ENCODE results near the gene NFKBIE. TPM values are rescaled to one million over a fixed set of nuclear protein-coding genes. Genes with fewer than 3 reads are reported as not detected.

The NFKBIE gene
- total and polyA plus RNA-seq, 9 of the 15 experiments (the other 6 are each of a cell fraction or from before 2014, with no cell fraction given), result 2.1 to 16.4 (median 11.7) TPM

DNA sequence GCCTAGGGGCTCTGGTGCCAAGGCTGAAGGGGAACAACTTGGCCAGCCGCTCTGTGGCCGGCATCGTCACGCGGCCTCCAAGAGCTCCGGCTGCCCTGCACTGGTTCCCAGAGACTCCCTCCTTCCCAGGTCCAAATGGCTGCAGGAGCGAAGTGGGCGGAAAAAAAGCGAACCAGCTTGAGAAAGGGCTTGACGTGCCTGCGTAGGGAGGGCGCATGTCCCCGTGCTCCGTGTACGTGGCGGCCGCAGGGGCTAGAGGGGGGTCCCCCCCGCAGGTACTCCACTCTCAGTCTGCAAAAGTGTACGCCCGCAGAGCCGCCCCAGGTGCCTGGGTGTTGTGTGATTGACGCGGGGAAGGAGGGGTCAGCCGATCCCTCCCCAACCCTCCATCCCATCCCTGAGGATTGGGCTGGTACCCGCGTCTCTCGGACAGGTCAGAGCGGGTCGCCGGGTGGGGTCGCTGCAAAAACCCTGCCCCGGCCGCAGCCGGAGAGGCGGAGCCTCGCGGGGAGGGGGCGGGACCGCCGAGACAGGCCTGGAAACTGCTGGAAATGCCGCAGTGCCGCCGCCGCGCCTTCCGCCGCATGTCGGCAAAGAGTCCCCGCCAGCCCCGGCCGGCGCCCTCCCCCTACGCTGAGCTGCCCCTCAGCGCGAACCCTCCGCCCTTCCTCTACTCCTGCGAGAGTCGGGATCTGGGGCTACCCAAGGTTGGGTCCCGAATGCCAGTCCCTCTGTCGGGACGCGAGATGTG lies 19.3 kb downstream of the NFKBIE start (continued):
- no peak for TF ChIP-seq JUNB (CRISPR knock-in tag; conservative IDR thresholded peaks at IDR 0.05)
- TF ChIP-seq, protein P1, sequence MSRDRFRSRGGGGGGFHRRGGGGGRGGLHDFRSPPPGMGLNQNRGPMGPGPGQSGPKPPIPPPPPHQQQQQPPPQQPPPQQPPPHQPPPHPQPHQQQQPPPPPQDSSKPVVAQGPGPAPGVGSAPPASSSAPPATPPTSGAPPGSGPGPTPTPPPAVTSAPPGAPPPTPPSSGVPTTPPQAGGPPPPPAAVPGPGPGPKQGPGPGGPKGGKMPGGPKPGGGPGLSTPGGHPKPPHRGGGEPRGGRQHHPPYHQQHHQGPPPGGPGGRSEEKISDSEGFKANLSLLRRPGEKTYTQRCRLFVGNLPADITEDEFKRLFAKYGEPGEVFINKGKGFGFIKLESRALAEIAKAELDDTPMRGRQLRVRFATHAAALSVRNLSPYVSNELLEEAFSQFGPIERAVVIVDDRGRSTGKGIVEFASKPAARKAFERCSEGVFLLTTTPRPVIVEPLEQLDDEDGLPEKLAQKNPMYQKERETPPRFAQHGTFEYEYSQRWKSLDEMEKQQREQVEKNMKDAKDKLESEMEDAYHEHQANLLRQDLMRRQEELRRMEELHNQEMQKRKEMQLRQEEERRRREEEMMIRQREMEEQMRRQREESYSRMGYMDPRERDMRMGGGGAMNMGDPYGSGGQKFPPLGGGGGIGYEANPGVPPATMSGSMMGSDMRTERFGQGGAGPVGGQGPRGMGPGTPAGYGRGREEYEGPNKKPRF (IDR thresholded peaks at IDR 0.05; ENCODE audit: low read depth, low read length), result no peak
- TF ChIP-seq EGR1 (conservative IDR thresholded peaks at IDR 0.05), result no peak
- TF ChIP-seq MXI1 (IDR thresholded peaks at IDR 0.05; ENCODE audit: low read depth, low read length), result 0 out of 2 replicates have a peak, but pooled peaks have one; percentile 39
- peak; percentile 56 for TF ChIP-seq U2AF1 (optimal IDR thresholded peaks at IDR 0.05; ENCODE audit: low read depth, low read length)
- TF ChIP-seq, protein P2, sequence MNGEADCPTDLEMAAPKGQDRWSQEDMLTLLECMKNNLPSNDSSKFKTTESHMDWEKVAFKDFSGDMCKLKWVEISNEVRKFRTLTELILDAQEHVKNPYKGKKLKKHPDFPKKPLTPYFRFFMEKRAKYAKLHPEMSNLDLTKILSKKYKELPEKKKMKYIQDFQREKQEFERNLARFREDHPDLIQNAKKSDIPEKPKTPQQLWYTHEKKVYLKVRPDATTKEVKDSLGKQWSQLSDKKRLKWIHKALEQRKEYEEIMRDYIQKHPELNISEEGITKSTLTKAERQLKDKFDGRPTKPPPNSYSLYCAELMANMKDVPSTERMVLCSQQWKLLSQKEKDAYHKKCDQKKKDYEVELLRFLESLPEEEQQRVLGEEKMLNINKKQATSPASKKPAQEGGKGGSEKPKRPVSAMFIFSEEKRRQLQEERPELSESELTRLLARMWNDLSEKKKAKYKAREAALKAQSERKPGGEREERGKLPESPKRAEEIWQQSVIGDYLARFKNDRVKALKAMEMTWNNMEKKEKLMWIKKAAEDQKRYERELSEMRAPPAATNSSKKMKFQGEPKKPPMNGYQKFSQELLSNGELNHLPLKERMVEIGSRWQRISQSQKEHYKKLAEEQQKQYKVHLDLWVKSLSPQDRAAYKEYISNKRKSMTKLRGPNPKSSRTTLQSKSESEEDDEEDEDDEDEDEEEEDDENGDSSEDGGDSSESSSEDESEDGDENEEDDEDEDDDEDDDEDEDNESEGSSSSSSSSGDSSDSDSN (IDR thresholded peaks at IDR 0.05; ENCODE audit: borderline replicate concordance in 1 of 2, low read depth in 2 of 2, low read length in 2 of 2), result no peak
- no peak for TF ChIP-seq SMAD2 (IDR thresholded peaks at IDR 0.05; ENCODE audit: low read depth, low read length)
- TF ChIP-seq, protein P3, sequence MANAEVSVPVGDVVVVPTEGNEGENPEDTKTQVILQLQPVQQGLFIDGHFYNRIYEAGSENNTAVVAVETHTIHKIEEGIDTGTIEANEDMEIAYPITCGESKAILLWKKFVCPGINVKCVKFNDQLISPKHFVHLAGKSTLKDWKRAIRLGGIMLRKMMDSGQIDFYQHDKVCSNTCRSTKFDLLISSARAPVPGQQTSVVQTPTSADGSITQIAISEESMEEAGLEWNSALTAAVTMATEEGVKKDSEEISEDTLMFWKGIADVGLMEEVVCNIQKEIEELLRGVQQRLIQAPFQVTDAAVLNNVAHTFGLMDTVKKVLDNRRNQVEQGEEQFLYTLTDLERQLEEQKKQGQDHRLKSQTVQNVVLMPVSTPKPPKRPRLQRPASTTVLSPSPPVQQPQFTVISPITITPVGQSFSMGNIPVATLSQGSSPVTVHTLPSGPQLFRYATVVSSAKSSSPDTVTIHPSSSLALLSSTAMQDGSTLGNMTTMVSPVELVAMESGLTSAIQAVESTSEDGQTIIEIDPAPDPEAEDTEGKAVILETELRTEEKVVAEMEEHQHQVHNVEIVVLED (CRISPR knock-in tag; IDR thresholded peaks at IDR 0.05), result peak; percentile 37
- TF ChIP-seq, protein P4, sequence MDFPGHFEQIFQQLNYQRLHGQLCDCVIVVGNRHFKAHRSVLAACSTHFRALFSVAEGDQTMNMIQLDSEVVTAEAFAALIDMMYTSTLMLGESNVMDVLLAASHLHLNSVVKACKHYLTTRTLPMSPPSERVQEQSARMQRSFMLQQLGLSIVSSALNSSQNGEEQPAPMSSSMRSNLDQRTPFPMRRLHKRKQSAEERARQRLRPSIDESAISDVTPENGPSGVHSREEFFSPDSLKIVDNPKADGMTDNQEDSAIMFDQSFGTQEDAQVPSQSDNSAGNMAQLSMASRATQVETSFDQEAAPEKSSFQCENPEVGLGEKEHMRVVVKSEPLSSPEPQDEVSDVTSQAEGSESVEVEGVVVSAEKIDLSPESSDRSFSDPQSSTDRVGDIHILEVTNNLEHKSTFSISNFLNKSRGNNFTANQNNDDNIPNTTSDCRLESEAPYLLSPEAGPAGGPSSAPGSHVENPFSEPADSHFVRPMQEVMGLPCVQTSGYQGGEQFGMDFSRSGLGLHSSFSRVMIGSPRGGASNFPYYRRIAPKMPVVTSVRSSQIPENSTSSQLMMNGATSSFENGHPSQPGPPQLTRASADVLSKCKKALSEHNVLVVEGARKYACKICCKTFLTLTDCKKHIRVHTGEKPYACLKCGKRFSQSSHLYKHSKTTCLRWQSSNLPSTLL (IDR thresholded peaks at IDR 0.05), result no peak
- TF ChIP-seq PML (IDR thresholded peaks at IDR 0.05; ENCODE audit: low read length), result no peak
- TF ChIP-seq, protein P5, sequence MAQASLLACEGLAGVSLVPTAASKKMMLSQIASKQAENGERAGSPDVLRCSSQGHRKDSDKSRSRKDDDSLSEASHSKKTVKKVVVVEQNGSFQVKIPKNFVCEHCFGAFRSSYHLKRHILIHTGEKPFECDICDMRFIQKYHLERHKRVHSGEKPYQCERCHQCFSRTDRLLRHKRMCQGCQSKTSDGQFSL (CRISPR knock-in tag; IDR thresholded peaks at IDR 0.05), result 0 out of 2 replicates have a peak, but pooled peaks have one; percentile 58
- TF ChIP-seq, protein P5 (tag; IDR thresholded peaks at IDR 0.05), result no peak
- TF ChIP-seq EHMT2 (IDR thresholded peaks at IDR 0.05), result no peak
- TF ChIP-seq TEAD4 (IDR thresholded peaks at IDR 0.05; ENCODE audit: low read length), result no peak
- no peak for TF ChIP-seq TEAD4 (CRISPR knock-in tag; IDR thresholded peaks at IDR 0.05; ENCODE audit: borderline replicate concordance)
- TF ChIP-seq GATAD2B (IDR thresholded peaks at IDR 0.05; ENCODE audit: borderline replicate concordance), result peak; percentile 58; the same call in 1 of the 2 replicates
- TF ChIP-seq RBM17 (IDR thresholded peaks at IDR 0.05; ENCODE audit: borderline replicate concordance, low read depth, low read length), result no peak
- TF ChIP-seq MCM2 (IDR thresholded peaks at IDR 0.05; ENCODE audit: low read depth), result no peak
